K562 (cell line): Measurements from ENCODE around the gene SRSF6. TPM values are rescaled to one million over a fixed set of nuclear protein-coding genes. Genes with fewer than 3 reads are reported as not detected.

Experiments
- BACH1 ChIP-seq: fragments of 200-800 bp; sonication (Bioruptor generic); IDR thresholded peaks from 2 replicates; pipeline ENCODE4 v1.6.1; 2016; ENCODE audit warnings: missing genetic modification characterization, missing compliant biosample characterization
- CC2D1A ChIP-seq: fragments of 450-650 bp; IDR thresholded peaks from 2 replicates; pipeline ENCODE4 v1.6.1; 2017; ENCODE audit warnings: mild to moderate bottlenecking
- DNMT1 ChIP-seq: fragments of 450-650 bp; IDR thresholded peaks from 2 replicates; pipeline ENCODE4 v1.6.1; 2016; ENCODE audit warnings: antibody characterized with exemption, mild to moderate bottlenecking
- HNRNPLL ChIP-seq: fragments of 200-400 bp; formaldehyde crosslinking; IDR thresholded peaks from 2 replicates; pipeline ENCODE4 v1.6.1; 2017; ENCODE audit warnings: low read length, low read depth, mild to moderate bottlenecking; ENCODE audit not compliant: poor library complexity, severe bottlenecking
- MAZ ChIP-seq, 2 experiments: fragments of 450-650 bp in 1 of 2; sonication (generic) in 1 of 2; formaldehyde crosslinking; IDR thresholded peaks in 1 of 2; conservative IDR thresholded peaks in 1 of 2; 2 replicates each; pipeline versions ENCODE4 v1.4.0 to v1.5.0; 2020; ENCODE audit warnings: mild to moderate bottlenecking in 1 of 2, missing genetic modification reagents in 1 of 2
- NCOA1 ChIP-seq: fragments of 450-650 bp; IDR thresholded peaks from 2 replicates; pipeline ENCODE4 v1.6.1; 2016; ENCODE audit warnings: low read depth
- NFRKB ChIP-seq: fragments of 450-650 bp; IDR thresholded peaks from 2 replicates; pipeline ENCODE4 v1.6.1; 2016; ENCODE audit warnings: low read depth
- PRMT5 ChIP-seq: sonication (generic); formaldehyde crosslinking; IDR thresholded peaks from 2 replicates; pipeline ENCODE4 v1.5.0; 2020; ENCODE audit warnings: missing genetic modification reagents
- SRSF1 ChIP-seq: fragments of 200-400 bp; formaldehyde crosslinking; IDR thresholded peaks from 2 replicates; pipeline ENCODE4 v1.6.1; 2017; ENCODE audit warnings: mild to moderate bottlenecking, low read depth, low read length, moderate library complexity
- TRIM24 ChIP-seq, 2 experiments: fragments of 450-650 bp; IDR thresholded peaks; 2 replicates each; pipeline ENCODE4 v1.6.1; 2016
- ZBTB1 ChIP-seq: sonication (generic); formaldehyde crosslinking; IDR thresholded peaks from 2 replicates; pipeline ENCODE4 v1.8.1; 2023; ENCODE audit warnings: missing genetic modification reagents, low read depth, mild to moderate bottlenecking, borderline replicate concordance
- ZBTB7A ChIP-seq: IDR thresholded peaks from 2 replicates; pipeline ENCODE4 v1.6.1; 2011; ENCODE audit warnings: low read depth, mild to moderate bottlenecking, low read length, moderate library complexity, borderline replicate concordance; ENCODE audit not compliant: control insufficient read depth
- ZNF134 ChIP-seq: fragments of 250-450 bp; sonication (Bioruptor Pico); conservative IDR thresholded peaks from 2 replicates; pipeline ENCODE4 v1.4.0; 2020
- ZNF232 ChIP-seq: sonication (generic); formaldehyde crosslinking; IDR thresholded peaks from 2 replicates; pipeline ENCODE4 v1.8.0; 2022; ENCODE audit warnings: mild to moderate bottlenecking, missing genetic modification reagents
- ZNF584 ChIP-seq: fragments of 200-800 bp; sonication (Bioruptor generic); IDR thresholded peaks from 2 replicates; pipeline ENCODE4 v1.6.1; 2016; ENCODE audit warnings: low read depth, mild to moderate bottlenecking, missing genetic modification characterization, missing compliant biosample characterization
- ZNF696 ChIP-seq: fragments of 250-450 bp; sonication (Bioruptor Pico); conservative IDR thresholded peaks from 2 replicates; pipeline ENCODE4 v1.4.0; 2020; ENCODE audit warnings: mild to moderate bottlenecking, moderate library complexity
- ZNF79 ChIP-seq: fragments of 250-450 bp; sonication (Bioruptor Pico); IDR thresholded peaks from 2 replicates; pipeline ENCODE4 v1.4.0; 2020; ENCODE audit warnings: low read depth, mild to moderate bottlenecking, moderate library complexity
- polyA plus RNA-seq, 8 experiments: library from polyadenylated mRNA; depleted of rRNA in 4 of 8; stranded (reverse) in 5 of 8; unstranded in 3 of 8; fragments of >200 nt; fragmentation: Nextera tagmentation in 2 of 8; fragmentation: Illumina TruSeq in 1 of 8; extraction: Ambion mirVana in 2 of 8; extraction: Trizol in 1 of 8; gene quantifications; 2 replicates each; pipeline versions ENCODE4 v1.2.1 to v1.2.3, GENCODE V29; 2011 to 2014; ENCODE audit warnings: inconsistent platforms in 1 of 8, missing spikeins in 1 of 8
- total RNA-seq, 7 experiments: library from RNA; depleted of rRNA in 6 of 7; stranded (reverse); fragments of >200 nt in 6 of 7; fragmentation: Illumina TruSeq in 2 of 7; extraction: Trizol in 2 of 7; gene quantifications; 2 replicates each; pipeline versions ENCODE4 v1.2.1 to v1.2.3, GENCODE V29; 2011 to 2021; ENCODE audit warnings: low replicate concordance in 1 of 7
- TF ChIP-seq, protein P1 (sequence below), 3 experiments: fragments of 200-800 bp in 1 of 3; sonication (Bioruptor generic) in 1 of 3; sonication (generic) in 1 of 3; formaldehyde crosslinking in 1 of 3; IDR thresholded peaks; 2 replicates each; pipeline versions ENCODE4 v1.6.1 to v1.8.0; 2016 to 2022; ENCODE audit warnings: mild to moderate bottlenecking in 2 of 3, missing compliant biosample characterization in 2 of 3, missing genetic modification characterization in 2 of 3, missing genetic modification reagents in 1 of 3
- TF ChIP-seq, protein P2 (sequence below): fragments of 450-650 bp; IDR thresholded peaks from one replicate; pipeline ENCODE4 v1.6.1; 2018; ENCODE audit warnings: mild to moderate bottlenecking, moderate library complexity; ENCODE audit not compliant: partially characterized antibody
- TF ChIP-seq, protein P3 (sequence below): fragments of 250-450 bp; sonication (Bioruptor Pico); IDR thresholded peaks from 2 replicates; pipeline ENCODE4 v1.9.0; 2021; ENCODE audit warnings: mild to moderate bottlenecking, inconsistent platforms
- TF ChIP-seq, protein P4 (sequence below): fragments of 250-450 bp; sonication (Bioruptor Pico); IDR thresholded peaks from 2 replicates; pipeline ENCODE4 v1.5.0; 2022; ENCODE audit warnings: mild to moderate bottlenecking

SRSF6 gene
- total and polyA plus RNA-seq, 9 of the 15 experiments (the other 6 are each of a cell fraction or from before 2014, with no cell fraction given) = 52.4 to 165 (median 117) TPM

DNA sequence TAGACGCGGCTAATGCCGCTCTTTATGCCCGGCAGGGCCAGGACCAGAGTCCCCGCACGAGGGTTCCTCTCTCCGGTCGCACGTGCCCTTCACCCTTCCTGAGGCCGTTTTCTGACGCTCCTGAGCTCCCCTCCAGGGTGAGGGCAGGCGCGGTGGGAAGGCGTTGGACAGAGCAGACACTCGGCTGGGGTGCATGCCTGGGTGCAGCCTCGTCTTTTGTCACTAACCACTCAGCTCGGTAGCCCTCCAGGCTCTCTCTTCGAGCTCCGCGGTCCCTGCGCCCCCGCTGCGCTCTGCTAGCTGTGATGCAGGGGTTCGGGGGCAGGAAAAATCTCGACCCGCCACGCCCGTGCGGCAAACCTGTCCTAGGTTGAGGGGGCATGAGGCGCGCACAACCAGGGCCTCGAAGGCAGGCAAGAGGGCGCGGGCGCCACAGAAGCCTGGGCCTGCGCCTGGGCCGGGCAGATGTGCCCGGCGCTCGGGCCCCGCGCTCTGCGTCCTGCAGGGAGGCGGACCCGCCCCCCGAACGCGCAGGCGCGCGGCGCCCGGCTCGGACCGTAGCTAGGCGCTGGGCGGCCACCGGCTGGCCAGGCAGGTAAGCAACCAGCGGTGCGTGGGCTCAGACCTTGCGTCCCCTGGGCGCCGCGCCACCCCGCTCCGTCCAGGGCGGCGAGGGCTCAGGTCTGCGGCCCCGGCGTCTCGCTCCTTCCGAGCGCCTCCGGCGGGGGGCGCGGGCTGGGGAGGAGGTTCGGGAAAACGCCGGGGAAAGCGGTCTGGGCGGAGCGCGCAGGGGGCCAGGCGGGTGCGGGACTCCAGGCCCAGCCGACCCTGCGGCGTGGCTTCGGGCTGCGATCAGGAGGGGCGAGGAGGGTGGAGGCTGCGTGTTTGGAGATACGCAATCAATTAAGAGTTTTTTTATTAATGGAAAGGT, 49.7 kb downstream of the SRSF6 start, which contains the start of gene L3MBTL1 (continued):
- TF ChIP-seq, protein P1, sequence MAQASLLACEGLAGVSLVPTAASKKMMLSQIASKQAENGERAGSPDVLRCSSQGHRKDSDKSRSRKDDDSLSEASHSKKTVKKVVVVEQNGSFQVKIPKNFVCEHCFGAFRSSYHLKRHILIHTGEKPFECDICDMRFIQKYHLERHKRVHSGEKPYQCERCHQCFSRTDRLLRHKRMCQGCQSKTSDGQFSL (CRISPR knock-in tag; IDR thresholded peaks at IDR 0.05) = no peak
- TF ChIP-seq, protein P1 (tag; IDR thresholded peaks at IDR 0.05) = no peak
- TF ChIP-seq ZNF584 (CRISPR knock-in tag) = no peak
- TF ChIP-seq, protein P2, sequence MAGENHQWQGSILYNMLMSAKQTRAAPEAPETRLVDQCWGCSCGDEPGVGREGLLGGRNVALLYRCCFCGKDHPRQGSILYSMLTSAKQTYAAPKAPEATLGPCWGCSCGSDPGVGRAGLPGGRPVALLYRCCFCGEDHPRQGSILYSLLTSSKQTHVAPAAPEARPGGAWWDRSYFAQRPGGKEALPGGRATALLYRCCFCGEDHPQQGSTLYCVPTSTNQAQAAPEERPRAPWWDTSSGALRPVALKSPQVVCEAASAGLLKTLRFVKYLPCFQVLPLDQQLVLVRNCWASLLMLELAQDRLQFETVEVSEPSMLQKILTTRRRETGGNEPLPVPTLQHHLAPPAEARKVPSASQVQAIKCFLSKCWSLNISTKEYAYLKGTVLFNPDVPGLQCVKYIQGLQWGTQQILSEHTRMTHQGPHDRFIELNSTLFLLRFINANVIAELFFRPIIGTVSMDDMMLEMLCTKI = no peak
- no peak for TF ChIP-seq TRIM24 (IDR thresholded peaks at IDR 0.05)
- TF ChIP-seq, protein P3, sequence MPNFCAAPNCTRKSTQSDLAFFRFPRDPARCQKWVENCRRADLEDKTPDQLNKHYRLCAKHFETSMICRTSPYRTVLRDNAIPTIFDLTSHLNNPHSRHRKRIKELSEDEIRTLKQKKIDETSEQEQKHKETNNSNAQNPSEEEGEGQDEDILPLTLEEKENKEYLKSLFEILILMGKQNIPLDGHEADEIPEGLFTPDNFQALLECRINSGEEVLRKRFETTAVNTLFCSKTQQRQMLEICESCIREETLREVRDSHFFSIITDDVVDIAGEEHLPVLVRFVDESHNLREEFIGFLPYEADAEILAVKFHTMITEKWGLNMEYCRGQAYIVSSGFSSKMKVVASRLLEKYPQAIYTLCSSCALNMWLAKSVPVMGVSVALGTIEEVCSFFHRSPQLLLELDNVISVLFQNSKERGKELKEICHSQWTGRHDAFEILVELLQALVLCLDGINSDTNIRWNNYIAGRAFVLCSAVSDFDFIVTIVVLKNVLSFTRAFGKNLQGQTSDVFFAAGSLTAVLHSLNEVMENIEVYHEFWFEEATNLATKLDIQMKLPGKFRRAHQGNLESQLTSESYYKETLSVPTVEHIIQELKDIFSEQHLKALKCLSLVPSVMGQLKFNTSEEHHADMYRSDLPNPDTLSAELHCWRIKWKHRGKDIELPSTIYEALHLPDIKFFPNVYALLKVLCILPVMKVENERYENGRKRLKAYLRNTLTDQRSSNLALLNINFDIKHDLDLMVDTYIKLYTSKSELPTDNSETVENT (CRISPR knock-in tag) = no peak
- no peak for TF ChIP-seq ZNF696 (CRISPR knock-in tag)
- TF ChIP-seq, protein P4, sequence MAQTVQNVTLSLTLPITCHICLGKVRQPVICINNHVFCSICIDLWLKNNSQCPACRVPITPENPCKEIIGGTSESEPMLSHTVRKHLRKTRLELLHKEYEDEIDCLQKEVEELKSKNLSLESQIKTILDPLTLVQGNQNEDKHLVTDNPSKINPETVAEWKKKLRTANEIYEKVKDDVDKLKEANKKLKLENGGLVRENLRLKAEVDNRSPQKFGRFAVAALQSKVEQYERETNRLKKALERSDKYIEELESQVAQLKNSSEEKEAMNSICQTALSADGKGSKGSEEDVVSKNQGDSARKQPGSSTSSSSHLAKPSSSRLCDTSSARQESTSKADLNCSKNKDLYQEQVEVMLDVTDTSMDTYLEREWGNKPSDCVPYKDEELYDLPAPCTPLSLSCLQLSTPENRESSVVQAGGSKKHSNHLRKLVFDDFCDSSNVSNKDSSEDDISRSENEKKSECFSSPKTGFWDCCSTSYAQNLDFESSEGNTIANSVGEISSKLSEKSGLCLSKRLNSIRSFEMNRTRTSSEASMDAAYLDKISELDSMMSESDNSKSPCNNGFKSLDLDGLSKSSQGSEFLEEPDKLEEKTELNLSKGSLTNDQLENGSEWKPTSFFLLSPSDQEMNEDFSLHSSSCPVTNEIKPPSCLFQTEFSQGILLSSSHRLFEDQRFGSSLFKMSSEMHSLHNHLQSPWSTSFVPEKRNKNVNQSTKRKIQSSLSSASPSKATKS (CRISPR knock-in tag) = no peak
- peak; percentile 86 for TF ChIP-seq ZBTB7A
- TF ChIP-seq DNMT1 = no peak
- no peak for TF ChIP-seq SRSF1
- no peak for TF ChIP-seq PRMT5 (CRISPR knock-in tag)
- TF ChIP-seq CC2D1A = no peak
- TF ChIP-seq ZNF232 (CRISPR knock-in tag) = no peak
- TF ChIP-seq HNRNPLL = peak; percentile 64
- no peak for TF ChIP-seq BACH1 (tag)
- TF ChIP-seq MAZ (CRISPR knock-in tag; conservative IDR thresholded peaks at IDR 0.05 in 1 of 2, IDR thresholded peaks at IDR 0.05 in 1 of 2) = peak in 1 of 2 experiments; percentile 42; a peak in 1 of 4 replicates
- TF ChIP-seq ZNF134 (CRISPR knock-in tag) = no peak
- no peak for TF ChIP-seq ZNF79 (CRISPR knock-in tag)
- TF ChIP-seq NFRKB = no peak
- no peak for TF ChIP-seq ZBTB1
- no peak for TF ChIP-seq NCOA1
